Omental fat pad (tissue), 4 donors: ENCODE measurements around the gene GRB7. TPM values are rescaled to one million over a fixed set of nuclear protein-coding genes. Genes with fewer than 3 reads are reported as not detected.

ENCODE experiments used
- ATAC-seq: fragments of 150-250 bp; one replicate; pipeline ENCODE4 v1.9.1; 2016; ENCODE audit warnings: mild to moderate bottlenecking, moderate library complexity; ENCODE audit not compliant: low FRiP score
- DNase-seq: peaks from one replicate; pipeline ENCODE4 v3.0.0-alpha.2; 2019; ENCODE audit warnings: low spot score
- small RNA-seq: library from RNA; depleted of rRNA; stranded (forward); fragments of <200 nt; gene quantifications from one replicate; pipeline ENCODE3, GENCODE V24; 2016
- total RNA-seq, 4 donors: library from RNA; depleted of rRNA; stranded (reverse); fragments of >200 nt; gene quantifications; one replicate each; pipeline ENCODE4 v1.1.0, GENCODE V29; 2016
- TF ChIP-seq, protein P1 (sequence below), 3 donors: fragments of 450-650 bp; IDR thresholded peaks; one replicate each; pipeline ENCODE4 v1.5.1; 2016 to 2017; ENCODE audit warnings: antibody characterized with exemption in 3 of 3, mild to moderate bottlenecking in 3 of 3, moderate library complexity in 2 of 3

Gene GRB7
- total RNA-seq, 4 donors from 2014 or later = 13.0 to 19.3 (median 14.0) TPM; not detected in 1

DNA sequence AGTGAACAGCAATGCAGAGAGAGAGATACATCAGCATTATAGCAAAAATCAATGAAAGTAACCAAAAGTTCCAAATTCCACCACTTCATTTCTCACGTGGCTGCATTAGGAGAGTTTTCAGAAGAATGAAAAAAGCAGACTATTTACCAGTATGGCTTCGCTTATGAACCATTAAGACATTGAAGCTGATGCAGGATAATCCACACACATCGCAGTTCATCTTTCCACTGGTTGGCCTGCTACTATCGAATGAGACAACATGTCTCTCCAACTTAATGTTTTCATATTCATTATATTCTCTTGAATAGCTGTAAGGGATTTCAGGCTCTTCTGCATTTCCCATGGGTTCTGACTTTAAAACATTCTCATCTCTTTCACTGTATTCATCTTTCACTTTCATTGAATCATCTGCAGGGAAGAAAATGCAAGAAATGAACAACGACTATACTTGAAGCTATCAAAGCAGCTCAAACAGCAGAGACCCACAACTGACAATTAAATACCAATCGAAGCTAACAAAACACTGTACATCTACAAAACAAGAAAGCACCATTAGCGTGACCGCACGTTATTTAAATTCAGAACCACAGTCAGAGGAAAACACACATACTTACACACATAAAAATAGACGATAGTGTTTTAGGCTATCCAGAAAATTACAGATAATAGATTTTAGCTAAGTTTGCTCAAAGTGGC, 54.9 kb downstream of the GRB7 start:
- ATAC-seq (no peak), DNase-seq (no peak)
- TF ChIP-seq, protein P1, sequence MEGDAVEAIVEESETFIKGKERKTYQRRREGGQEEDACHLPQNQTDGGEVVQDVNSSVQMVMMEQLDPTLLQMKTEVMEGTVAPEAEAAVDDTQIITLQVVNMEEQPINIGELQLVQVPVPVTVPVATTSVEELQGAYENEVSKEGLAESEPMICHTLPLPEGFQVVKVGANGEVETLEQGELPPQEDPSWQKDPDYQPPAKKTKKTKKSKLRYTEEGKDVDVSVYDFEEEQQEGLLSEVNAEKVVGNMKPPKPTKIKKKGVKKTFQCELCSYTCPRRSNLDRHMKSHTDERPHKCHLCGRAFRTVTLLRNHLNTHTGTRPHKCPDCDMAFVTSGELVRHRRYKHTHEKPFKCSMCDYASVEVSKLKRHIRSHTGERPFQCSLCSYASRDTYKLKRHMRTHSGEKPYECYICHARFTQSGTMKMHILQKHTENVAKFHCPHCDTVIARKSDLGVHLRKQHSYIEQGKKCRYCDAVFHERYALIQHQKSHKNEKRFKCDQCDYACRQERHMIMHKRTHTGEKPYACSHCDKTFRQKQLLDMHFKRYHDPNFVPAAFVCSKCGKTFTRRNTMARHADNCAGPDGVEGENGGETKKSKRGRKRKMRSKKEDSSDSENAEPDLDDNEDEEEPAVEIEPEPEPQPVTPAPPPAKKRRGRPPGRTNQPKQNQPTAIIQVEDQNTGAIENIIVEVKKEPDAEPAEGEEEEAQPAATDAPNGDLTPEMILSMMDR (IDR thresholded peaks at IDR 0.05) = no peak

DNA sequence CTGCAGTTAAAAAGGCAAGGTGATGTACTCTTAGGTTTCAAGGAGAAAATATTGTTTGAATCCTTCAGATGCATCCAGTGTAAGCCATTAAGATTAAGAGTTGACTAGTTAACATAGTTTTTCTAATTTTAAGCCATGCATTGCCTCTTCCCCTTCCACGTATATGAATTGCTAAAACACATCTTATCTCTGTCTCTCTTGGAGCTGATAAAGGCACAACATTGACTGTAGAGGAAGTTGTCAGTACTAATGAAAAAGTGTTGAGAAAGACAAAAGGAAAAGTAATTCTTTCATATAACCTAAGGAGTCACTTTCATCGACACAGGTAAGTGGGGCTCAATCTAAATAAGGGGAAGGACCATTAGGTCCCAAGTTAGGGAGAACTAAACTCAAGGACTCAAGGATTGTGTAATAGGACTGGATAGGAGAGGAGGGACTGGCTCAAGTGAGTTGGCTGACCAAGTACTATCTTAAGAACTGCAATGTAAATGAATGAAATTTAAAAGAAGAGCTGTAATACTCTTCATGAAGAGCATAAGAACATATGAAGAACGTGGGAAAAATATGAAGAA, 55.6 kb downstream of the GRB7 start:
- DNase-seq (no peak), ATAC-seq (no peak)
- TF ChIP-seq, protein P1 (IDR thresholded peaks at IDR 0.05) = no peak

DNA sequence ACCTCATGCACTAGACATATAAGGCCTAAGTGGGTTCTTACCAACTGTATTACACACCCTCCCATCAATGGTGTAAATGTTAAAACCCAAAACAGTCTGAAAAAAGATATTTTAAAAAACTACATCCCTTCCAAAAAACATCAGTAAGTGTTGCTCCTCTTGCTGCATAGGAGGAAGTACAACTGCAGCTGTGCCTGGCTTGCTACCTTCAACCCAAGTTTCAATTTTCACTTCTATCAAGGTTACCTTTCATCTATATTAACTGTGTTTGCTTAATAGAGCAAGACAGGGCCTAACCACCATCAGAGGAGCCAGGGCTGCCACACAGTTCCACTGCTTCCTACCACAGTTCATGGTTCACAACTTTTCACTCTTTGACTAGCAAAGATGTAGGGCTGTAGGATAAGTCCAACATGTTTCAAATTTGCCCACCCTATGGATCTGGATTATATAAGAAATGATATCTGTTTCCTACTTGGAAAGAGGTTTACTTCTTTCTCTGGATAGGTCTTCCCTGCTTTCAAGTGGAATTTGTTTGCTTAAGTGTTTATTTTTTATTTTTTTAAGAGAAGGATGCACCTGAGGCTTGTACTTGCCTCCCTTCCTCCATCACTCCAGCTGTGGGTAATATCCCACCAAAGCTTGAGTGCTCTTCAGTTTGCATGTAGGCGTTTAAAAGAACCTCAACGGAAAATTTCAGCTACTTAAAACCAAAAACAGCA, 56.7 kb downstream of the GRB7 start:
- no peak for DNase-seq
- TF ChIP-seq, protein P1 (IDR thresholded peaks at IDR 0.05) = no peak
- no peak for ATAC-seq

Small RNAs within 50 kb of the gene (small RNA-seq; reads per million reads assigned to genes)
- gene MIR4728 = not detected

Other genes starting within 250 kb of the GRB7 start
- gene NEUROD2, start 130.0 kb upstream of the GRB7 start, total RNA-seq = under 1 TPM in 1 of 4 donors, not detected in 3; 0.06 TPM
- gene PPP1R1B, start 111.0 kb upstream of the GRB7 start, total RNA-seq = 10 to 100 TPM; 13.9 to 27.0 (median 19.1) TPM
- 10 to 100 TPM; 24.9 to 75.5 (median 36.5) TPM for gene STARD3, start 100.8 kb upstream of the GRB7 start, total RNA-seq
- 1 to 10 TPM in 1 of 4 donors, under 1 TPM in 2, not detected in 1; 0.19 to 1.7 (median 0.60) TPM for gene TCAP, start 72.6 kb upstream of the GRB7 start, total RNA-seq
- gene PNMT, start 69.5 kb upstream of the GRB7 start, total RNA-seq = 10 to 100 TPM in 1 of 4 donors, 1 to 10 TPM in 2, under 1 TPM in 1; 0.44 to 16.7 (median 1.9) TPM
- gene PGAP3, start 49.9 kb upstream of the GRB7 start, total RNA-seq = 10 to 100 TPM in 2 of 4 donors, 1 to 10 TPM in 2; 8.2 to 12.8 (median 11.0) TPM
- gene ERBB2, start 37.9 kb upstream of the GRB7 start, total RNA-seq = 10 to 100 TPM; 13.8 to 23.8 (median 15.7) TPM
- 10 to 100 TPM; 33.9 to 60.8 (median 52.5) TPM for gene MIEN1, start 7.4 kb upstream of the GRB7 start, total RNA-seq
- 1 to 10 TPM; 2.9 to 8.3 (median 4.5) TPM for gene IKZF3, start 126.4 kb downstream of the GRB7 start, total RNA-seq
- not detected for gene ZPBP2, start 130.3 kb downstream of the GRB7 start, total RNA-seq
- gene GSDMB, start 180.7 kb downstream of the GRB7 start, total RNA-seq = 10 to 100 TPM; 10.4 to 32.2 (median 21.3) TPM
- gene ORMDL3, start 189.7 kb downstream of the GRB7 start, total RNA-seq = 100 to 1,000 TPM in 2 of 4 donors, 10 to 100 TPM in 2; 78.5 to 338 (median 163) TPM
- gene LRRC3C, start 189.8 kb downstream of the GRB7 start, total RNA-seq = not detected
- 1 to 10 TPM in 1 of 4 donors, under 1 TPM in 2, not detected in 1; 0.65 to 1.1 (median 0.72) TPM for gene GSDMA, start 225.1 kb downstream of the GRB7 start, total RNA-seq
- gene PSMD3, start 242.9 kb downstream of the GRB7 start, total RNA-seq = 10 to 100 TPM; 75.3 to 98.0 (median 79.4) TPM